ENCODE data around the gene PSMD1.
A peak's percentile ranks its signal among the peaks of the same experiment; 100 is the strongest.
"Not testable (repeated sequence)": the region's sequence is repeated elsewhere in the genome, so short reads cannot be mapped to it uniquely, and the experiment has no call there.

The PSMD1 gene

DNA sequence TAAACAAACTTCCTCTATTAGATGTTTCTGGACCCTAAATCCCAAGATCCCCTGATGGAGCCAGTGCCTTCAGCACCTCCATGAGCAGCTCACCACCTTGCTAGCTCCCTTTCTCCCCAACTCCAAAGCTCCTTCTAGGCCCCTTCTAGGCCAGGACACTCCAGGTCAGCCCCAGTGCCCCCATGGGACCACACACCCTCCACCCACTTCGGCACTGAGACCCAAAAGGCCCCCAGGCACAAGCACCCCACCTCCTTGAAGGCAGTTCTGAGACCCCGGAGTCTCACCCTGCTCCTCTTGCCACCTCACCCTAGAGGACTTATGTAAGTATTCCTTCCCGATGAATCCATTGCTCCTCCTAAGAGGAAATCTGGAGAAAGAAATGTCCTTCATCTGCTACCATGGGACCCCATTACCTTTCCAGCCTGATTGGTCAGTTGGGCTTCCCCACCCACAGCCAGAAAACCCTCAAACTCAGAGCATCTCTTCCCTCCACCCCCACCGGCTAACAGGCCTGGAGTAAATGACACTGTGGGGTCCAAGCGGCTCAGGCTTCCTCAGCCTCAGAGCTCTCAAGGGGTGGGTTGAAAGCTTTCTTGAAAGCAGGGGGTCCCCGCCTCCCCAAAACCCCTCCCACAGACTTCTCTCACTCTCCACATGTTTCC, 132.0 kb downstream of the PSMD1 start:
- DNase-seq, result no peak

DNA sequence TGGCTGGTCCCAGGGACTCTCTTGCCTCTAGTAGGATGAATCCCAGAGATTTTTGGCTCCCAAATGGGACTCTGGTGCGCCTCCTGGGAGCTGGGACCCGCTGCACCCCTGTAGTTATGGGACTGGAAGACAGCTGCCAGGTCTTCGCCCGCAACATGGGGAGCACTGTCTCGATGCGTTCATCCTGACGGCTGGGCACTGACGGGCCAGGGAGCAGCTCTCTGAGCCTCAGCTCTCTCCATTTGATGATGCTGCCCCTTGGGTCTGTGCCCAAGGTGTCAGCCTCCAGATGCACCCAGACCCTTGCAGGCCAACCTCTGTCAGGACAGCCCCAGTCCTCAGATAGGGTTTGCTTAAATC, 132.5 kb downstream of the PSMD1 start:
- no peak for DNase-seq

DNA sequence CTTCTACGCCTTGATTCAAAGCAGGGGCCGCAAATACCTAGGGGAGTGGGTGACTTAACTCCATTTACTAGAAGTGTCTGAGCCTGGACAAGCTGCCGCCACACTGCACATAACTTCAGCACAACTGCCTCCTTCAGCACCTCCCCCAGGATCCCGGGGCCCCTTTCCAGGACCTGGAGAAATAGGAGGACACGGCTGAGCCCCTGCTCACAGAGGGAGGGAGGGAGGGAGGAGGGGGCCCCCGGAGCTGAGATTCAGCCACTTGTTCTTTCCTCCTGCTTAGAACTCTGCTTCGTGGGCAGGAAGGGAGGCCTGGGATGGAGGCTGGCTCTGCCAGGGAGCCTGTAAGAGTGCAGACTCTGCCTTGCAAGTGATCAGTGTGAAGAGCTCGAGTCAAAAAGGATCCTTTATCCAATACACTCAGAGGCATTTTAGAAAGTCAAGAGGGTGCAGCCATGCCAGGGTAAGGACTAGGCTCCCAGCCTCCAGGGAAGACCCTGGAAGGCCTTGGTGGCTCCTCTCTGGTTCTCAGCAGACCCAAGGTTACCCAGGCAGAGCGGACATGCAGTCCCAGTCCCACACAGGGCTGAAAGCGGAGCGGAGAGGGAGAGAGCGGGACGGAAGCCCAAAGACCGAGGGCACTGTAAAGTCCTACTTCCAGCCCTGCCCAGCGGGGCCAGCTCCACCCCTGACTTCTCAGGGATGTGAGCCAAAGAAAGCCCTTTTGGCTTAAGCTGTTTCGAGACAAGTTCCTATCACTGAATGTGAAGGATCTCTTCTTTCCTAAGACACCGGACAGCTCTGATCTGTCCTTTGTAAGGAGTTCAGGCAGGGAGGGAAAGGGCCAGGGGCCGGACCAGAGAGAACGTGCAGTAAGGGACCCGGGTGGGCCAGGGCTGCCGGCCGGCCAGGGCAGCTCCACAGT, 133.2 kb downstream of the PSMD1 start:
- no peak for DNase-seq

DNA sequence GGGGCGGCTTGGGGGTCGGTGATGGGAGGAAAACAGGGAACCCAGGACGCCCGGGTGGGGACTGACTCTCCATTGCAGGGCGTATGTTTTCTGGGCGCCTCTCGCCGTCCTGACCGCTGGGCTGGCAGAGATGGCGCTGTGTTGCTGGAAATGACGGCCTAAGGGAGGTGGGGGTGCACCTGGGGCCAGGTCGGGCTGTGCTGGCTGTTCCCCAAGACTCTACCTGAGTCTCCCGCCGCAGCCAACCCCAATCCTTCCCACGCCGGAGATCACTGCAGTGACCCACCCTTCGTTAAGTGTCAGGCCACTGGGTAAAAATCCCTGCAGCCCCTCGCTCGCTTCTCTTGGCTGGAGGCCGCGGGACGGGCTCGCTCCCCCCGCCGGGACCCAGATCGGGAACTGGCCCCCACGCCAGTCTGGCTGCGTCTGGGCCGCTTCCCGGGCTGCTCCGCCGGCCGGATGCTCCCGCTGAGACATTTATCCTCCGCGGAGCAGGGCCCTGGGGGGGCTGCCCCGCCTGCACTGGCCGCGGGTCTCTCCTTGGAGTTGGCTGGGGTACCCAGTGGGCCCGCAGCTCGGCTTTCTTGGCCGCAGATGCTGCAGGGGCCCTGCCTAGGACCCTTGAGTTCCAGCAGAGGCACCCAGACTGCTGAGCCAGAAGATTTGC, 134.0 kb downstream of the PSMD1 start:
- DNase-seq, result no peak

DNA sequence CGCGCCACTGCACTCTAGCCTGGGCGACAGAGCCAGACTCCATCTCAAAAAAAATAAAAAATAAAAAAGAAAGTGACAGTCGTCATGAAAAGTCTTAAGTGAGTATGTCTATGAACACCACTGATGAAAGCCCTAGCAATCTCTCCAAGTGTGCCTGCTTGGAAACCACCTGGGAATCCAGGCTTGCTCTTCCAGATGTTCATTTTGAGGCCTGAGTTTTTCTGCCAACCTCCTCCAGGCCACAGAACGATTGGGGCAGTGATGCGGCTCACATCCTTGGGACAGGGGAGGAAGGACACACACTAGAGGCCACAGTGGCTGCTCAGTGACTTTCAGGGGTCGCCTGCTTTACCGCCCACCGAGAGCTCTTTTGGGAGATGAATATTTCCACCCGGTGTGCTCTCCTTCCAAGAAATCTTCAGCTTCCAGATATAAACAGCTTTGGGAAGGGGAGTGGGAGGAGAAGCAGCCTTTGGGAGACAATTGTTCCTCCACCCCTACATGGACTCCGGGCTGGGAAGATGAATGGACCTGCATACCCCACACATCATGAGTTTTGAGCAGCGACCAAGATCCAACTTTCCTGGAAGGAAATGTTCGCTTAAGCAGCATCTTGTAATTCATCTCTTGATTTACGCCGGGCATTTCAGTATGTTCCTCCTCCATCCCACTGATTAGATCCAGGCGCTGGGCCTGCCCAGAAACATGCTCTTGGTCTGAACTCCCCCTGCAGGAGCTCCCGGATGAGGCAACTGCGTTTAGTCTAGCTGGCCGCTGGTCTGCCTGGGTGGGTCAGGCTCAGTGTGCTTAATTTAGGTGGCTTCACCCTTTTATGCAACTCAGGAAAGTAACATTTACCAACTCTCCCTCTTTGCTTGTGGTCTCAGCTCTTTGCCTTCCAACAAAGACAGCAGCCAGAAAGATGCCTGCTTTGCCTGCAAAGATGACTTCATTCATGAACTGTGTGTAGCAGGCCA, 135.5 kb downstream of the PSMD1 start:
- DNase-seq, result peak in 1 of 2 experiments; percentile 25

DNA sequence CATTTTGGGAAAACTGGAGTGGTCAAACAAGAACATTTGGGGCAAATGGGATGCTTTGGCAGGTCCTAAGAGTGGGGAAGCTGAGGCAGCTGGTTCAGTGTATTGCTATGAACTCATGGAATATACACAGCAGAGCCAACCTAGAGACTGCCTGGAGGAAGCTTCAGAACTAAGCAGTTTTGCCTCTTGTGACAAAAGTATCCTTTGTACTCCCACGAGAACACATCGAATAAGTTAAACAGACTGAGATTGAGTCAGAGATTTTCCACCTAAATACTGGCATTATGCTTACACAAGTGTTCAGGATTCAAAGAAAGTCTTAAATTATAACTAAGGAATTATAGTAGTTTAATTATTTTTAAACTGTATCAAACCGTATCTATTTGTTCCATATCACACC, 136.5 kb downstream of the PSMD1 start:
- DNase-seq, result no peak

DNA sequence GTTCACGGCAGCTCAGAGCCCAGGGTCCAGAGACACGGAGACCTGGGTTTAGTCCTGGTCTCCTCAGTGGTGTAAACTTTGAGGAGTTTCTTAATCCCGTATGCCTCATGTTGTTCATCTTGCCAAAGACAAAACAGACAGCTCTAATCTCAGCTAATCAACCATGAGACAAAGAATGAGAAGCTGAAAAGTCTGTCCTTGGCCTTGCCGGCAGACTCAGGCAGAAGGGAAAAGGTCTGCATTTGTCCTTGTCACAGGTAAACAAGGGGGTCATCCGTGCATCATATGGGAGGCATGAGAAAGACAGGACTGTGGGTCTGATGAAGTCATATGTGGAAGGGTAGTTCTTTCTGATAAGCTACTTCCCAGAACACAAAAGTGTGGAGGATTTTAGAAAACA, 139.9 kb downstream of the PSMD1 start:
- DNase-seq, result no peak

DNA sequence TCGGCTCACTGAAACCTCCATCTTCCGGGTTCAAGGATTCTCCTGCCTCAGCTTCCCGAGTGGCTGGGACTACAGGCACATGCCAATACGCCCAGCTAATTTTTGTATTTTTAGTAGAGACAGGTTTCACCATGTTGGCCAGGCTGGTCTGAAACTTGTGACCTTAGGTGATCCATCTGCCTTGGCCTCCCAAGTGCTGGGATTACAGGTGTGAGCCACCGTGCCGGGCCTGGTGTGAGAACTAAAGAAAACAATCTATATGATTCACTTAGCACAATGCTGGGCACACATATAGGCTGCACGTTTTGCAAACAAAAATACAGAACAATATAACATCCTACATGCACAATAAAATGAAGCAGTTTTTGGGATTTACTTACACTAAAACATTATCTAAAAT, 140.5 kb downstream of the PSMD1 start:
- not testable (repeated sequence) for DNase-seq

DNA sequence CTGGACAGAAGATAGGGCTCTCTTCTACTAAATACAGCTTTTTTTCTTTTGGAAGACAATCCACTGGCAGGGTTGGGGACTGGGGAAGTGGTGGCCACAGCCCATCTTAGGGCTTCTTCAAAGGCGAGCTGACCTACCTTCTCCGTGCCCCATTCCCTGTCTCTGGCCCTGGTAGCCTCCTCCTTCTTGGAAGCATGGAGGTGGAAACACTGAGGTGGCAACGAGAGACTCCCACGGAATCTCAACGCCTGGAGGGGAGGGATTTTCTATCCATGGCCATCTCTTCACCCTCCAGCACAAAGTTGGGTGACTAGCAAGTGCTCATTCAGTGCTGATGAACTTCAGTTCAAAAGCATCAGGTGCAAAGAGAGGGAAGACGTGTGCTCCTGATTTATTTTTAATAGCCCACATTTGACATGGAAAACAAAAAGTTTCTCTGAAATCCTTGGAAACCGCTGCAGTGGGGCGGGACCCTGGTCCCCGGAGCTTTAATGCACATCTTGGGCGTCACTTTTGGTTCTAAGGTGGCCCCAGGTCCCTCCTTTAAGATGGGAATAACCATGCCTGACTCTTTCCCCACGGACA, 141.1 kb downstream of the PSMD1 start:
- no peak for DNase-seq

DNA sequence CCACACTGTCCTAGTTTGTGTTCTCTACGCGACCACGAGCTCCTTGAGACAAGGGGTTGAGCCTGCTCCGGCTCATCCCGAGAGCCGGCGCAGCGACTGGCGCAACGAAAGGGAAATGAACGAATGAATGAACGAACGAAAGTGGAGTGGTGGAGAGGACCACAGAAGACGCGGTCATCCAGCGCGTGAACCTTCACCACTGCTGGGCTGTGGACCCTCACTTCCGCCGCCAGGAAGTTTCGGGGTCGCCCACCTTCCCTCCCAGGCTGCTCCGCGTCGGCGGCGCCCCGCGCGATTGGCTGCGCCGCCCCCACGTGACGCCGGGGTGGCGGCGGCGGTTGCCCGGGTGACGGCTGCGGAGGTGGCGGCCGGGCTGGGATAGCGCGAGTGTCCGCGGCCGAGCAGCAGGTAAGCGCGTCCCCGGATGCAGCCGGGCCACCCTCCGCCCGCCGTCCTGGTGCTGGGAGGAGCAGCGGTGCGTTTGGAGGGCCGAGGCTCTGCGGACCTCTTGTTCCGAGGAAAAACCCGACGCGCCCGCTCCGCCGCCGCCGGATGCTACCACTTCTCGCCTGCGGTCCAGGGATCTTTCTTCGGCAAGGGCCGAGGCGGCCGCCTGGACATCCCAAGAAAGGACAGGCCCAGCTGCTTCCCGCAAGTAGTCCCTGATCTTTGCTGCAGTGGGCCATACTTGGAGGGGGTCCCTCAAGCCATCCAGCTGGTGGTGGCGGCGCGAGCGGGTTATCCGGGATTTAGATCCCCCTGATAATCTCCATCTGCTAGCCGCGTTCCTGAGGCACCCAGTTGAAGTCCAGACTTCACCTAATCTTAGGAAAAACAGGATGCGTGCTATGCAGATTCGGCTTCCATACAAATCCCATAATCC, 141.9 kb downstream of the PSMD1 start, which contains the start of gene ARMC9:
TSS of gene ARMC9 (plus strand) at position 341 of the 883 bp plus-strand sequence. CDS start 7,608 bp downstream, outside the sequence.
- DNase-seq, result peak; percentile 64 to 79

DNA sequence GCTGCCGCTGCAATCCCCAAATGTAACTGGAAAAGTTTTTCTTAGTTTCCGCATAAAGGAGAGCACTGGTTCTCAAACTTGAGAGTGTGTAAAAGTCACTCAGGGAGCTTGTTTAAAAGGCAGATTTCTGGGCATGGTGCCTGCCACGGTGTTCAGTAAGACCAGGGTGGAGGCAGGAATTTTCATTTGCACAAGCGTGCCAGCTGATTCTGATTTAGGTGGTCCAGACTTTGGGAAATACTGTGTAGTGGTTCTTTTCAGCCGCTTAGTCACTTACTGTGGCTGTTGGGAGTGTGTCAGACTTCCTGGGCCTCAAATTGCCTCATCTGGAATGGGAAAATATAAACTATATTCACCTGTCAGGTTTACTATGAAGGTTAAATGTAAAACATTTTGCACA, 142.6 kb downstream of the PSMD1 start:
- DNase-seq, result no peak

DNA sequence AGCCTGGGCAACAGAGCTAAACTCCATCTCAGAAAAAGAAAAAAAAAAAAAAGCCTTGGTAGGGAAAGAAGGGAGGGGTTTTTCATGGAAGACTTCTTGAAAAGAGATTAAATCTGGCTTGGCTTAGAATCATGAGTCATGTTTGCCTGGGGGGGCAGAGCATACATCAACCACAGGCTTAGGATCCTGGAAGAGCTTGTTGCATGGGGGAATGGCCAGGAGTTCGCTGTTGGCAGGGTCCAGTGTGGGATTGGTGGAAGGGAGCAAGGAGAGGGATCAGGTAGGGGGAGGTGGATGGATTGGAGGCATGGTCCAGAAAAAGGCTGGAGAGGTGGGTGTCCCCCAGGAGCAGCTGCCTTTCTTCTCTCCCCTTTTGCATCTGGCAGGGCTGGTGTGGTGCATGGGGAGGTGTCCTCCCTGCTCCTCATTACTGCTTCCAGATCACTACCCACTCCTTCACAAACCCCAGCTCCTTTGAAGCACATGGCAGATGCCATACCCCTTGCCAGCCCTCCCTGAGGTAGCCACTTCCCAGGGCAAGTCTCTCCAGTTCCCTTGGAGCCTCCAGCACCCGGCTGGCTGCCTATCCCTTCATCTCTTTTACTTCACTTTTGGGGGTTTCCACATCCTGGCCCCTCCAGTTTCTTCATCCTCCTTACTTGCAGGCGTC, 144.3 kb downstream of the PSMD1 start:
- DNase-seq, result no peak

DNA sequence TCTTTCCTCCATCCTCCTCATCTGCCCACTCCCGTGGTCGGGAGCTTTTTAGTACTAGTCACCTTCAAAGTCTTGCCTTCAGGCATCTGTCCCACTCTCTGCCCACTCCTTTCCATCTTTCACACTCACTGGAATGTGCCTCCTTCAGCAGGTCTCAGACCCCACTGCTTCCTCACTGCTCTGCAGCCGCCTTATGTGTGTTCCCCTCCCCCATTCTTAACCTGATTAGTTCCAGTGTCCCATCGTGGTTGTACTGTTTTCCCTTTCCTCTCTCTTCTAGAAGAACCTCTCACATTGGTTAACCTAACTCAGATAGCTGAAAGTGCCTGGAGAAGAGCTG, 144.8 kb downstream of the PSMD1 start:
- DNase-seq, result no peak

DNA sequence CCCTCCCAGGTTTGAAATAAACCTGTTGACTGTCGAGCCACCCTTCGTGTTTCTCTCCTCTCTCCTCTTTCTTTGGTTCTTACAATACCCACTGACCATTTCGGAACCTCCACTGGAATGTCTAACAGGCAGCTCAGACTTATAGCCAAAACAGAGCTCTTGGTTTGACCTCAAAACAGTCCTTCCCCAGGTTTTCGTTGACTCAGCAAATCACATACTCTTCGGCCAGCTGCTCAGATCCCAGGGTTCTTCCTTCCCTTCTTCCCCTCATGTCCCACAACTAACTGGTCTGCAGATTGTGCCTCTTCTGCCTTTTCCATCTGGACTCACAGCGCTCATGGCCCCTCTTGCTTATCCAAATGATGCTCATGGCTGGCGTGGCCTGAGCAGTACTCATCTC, 146.4 kb downstream of the PSMD1 start:
- no peak for DNase-seq

DNA sequence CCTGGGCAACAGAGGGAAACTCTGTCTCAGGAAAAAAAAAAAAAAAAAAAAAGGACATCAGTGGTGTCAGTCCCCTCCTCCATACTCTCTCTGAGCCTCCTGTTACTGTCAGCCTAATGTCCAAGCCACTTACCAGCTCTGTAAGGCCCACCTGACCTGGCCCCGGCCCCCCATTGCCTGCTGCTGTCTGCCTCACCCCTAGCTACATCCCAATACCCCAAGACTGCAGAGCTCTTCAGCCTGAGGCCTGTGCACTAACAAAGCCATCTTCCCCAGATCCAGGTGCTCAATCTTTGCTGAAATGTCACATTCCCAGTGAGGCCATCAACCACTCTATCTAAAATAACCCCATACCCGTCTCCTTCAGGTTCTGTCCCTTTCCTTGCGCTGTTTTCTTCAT, 147.5 kb downstream of the PSMD1 start:
- DNase-seq, result no peak

DNA sequence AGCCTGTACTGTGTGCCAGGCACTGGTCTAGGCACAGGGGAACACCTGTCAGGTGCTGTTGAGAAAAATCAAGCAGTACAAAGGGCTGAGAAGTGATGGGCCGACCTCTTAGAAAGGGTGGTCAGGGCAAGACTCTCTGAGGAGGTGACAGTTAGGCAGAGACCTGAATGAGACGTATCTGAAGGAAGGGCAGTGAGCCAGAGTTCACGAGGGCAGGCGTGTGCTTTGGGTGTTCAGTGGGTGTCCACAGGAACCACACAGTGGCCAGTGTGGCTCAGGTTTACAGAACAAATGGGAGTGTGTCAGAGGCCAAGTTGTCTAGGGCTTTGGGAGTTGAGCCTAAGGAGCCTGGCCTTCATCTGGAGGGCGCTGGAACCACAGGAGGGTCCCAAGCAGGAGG, 147.9 kb downstream of the PSMD1 start:
- DNase-seq, result no peak

DNA sequence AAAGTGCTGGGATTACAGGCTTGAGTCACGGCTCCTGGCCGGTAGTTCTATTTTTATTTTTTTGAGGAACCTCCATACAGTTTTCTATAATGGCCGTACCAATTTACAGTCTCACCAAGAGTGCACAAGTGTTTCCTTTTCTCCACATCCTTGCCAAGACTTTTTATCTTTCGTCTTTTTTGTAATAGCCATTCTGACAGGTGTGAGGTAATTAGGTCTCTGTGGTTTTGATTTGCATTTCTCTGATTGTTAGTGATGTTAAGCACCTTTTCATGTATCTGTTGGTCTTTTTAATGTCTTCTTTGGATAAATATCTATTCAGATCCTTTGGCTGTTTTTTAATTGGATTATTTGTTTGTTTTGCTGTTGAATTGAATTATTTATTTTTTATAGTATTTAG, 151.1 kb downstream of the PSMD1 start:
- no peak for DNase-seq

DNA sequence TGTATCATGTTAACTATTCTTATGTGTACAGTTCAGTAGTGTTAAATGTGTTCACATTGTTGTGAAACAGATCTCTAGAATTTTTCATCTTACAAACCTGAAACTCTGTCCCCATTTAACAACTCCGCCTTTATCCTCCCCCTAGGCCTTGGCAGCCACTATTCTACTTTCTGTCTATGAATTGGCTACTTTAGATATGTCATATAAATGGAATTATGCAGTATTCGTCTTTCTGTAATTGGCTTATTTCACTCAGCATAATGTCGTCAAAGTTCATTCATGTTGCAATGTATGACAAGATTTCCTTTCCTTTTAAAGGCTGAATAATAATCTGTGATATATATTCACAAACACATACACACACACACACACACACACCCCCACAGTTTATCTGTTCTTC, 154.1 kb downstream of the PSMD1 start:
- DNase-seq, result no peak

DNA sequence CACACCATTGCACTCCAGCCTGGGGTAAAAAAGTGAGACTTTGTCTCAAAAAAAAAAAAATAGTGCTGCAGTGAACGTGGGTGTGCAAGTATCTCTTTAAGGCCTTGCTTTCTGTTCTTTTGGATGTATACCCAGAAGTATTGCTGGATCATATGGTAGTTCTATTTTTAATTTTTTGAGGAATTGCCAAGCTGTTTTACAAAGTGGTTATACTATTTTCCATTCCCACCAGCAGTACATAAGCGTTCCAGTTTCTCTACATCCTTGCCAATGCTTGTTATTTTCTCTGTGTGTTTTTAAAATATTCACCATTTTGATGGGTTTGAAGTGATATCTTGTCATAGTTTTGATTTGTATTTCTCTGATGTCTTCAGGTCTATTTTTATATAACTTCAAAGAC, 154.8 kb downstream of the PSMD1 start:
- DNase-seq, result no peak

DNA sequence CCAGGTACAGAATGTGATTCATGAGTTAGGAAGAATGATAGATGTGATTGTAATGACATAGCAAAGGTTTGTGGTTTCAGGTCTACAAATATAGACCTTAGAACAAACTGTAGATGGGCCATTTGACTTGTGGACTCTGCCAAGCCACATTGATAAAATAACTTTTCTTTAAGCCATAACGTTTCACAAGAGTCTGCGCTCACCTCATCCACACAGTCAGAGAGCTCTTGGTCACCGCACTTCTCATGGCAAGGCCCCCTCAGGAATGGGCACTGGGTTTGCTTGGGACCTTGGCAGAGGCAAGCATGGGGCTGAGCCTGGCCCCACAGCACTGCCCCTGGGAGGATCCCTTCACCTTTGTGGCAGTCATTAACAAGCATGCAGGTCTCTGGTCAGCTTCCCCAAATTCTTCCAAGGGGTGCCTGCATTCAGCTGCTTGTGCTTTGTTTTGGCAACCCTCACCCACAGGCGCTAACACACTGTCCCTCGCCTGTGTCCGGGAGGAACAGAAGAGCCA, 155.7 kb downstream of the PSMD1 start:
- no peak for DNase-seq

Measured in NCI-H524 (cell line).